T-cell (primary cell): ENCODE measurements around the gene CTDSPL2. TPM values are rescaled to one million over a fixed set of nuclear protein-coding genes. Genes with fewer than 3 reads are reported as not detected.

Experiments
- ATAC-seq, 4 experiments: fragments of 200-7000 bp in 3 of 4; fragments of 150-1000 bp in 1 of 4; cut with Tn5 transposase; replicated peaks in 1 of 4; 1 replicate in 3 of 4; 2 replicates in 1 of 4; pipeline ENCODE4 v1.10.0; 2021; ENCODE audit warnings: moderate library complexity in 3 of 4, mild to moderate bottlenecking in 2 of 4, moderate number of reproducible peaks in 1 of 4
- CTCF ChIA-PET, 2 donors: fragments of 300-600 bp; sonication (Branson Sonifier 250); formaldehyde crosslinking; loops; one replicate each; lab custom pipeline; 2022; ENCODE audit warnings: antibody characterized with exemption in 2 of 2; lab: Charles Lee
- POLR2A ChIA-PET, 2 donors: fragments of 300-600 bp; sonication (Branson Sonifier 250); formaldehyde crosslinking; loops; one replicate each; lab custom pipeline; 2022; ENCODE audit warnings: antibody characterized with exemption in 2 of 2; lab: Charles Lee
- DNase-seq, 35 experiments: peaks; one replicate each; pipeline versions ENCODE4 v3.0.0 to v3.0.0-alpha.2; 2013 to 2023
- H3K27ac ChIP-seq: one replicate; pipeline ENCODE4 v1.5.1; 2013; ENCODE audit warnings: low read length
- H3K27me3 ChIP-seq, 2 experiments: replicated peaks in 1 of 2; 1 replicate in 1 of 2; 2 replicates in 1 of 2; pipeline versions ENCODE4 v1.6.1 to v1.7.0; 2013; ENCODE audit warnings: low read length in 1 of 2, mixed read lengths in 1 of 2; ENCODE audit not compliant: control insufficient read depth in 2 of 2, insufficient read depth in 2 of 2; ENCODE audit errors: extremely low read depth in 1 of 2
- H3K36me3 ChIP-seq, 2 donors: 1 replicate in 1 of 2; 2 replicates in 1 of 2; pipeline versions ENCODE4 v1.6.1 to v1.7.0; 2013; ENCODE audit warnings: low read length in 1 of 2; ENCODE audit not compliant: control insufficient read depth in 2 of 2, insufficient read depth in 1 of 2; ENCODE audit errors: extremely low read depth in 1 of 2
- H3K4me1 ChIP-seq, 2 experiments: 1 replicate in 1 of 2; 2 replicates in 1 of 2; pipeline versions ENCODE4 v1.6.1 to v1.7.0; 2013; ENCODE audit warnings: low read length in 2 of 2, mixed read lengths in 1 of 2; ENCODE audit not compliant: insufficient read depth in 2 of 2, control insufficient read depth in 1 of 2; ENCODE audit errors: extremely low read depth in 1 of 2
- H3K4me3 ChIP-seq, 2 donors: 1 replicate in 1 of 2; 2 replicates in 1 of 2; pipeline versions ENCODE4 v1.5.1 to v1.7.0; 2013; ENCODE audit warnings: mild to moderate bottlenecking in 2 of 2, low read length in 1 of 2, moderate library complexity in 1 of 2; ENCODE audit not compliant: control insufficient read depth in 1 of 2; ENCODE audit errors: extremely low read depth in 1 of 2
- H3K9me3 ChIP-seq: 2 replicates; pipeline ENCODE4 v1.7.0; 2013
- H3K27ac Mint-ChIP-seq, 2 donors: one replicate each; pipeline ENCODE4 v1.8.0; 2020 to 2021; ENCODE audit warnings: mild to moderate bottlenecking in 2 of 2, mixed read lengths in 2 of 2
- H3K27me3 Mint-ChIP-seq, 2 donors: one replicate each; pipeline ENCODE4 v1.8.0; 2021 to 2022; ENCODE audit warnings: mixed read lengths in 2 of 2
- H3K36me3 Mint-ChIP-seq: one replicate; pipeline ENCODE4 v1.8.0; 2021; ENCODE audit warnings: mixed read lengths
- H3K4me1 Mint-ChIP-seq, 3 donors: one replicate each; pipeline ENCODE4 v1.8.0; 2020 to 2022; ENCODE audit warnings: mixed read lengths in 3 of 3, mild to moderate bottlenecking in 1 of 3
- H3K4me3 Mint-ChIP-seq, 3 donors: one replicate each; pipeline ENCODE4 v1.8.0; 2020 to 2022; ENCODE audit warnings: mild to moderate bottlenecking in 3 of 3, mixed read lengths in 3 of 3, moderate library complexity in 3 of 3
- H3K9me3 Mint-ChIP-seq, 3 donors: one replicate each; pipeline ENCODE4 v1.8.0; 2020 to 2022; ENCODE audit warnings: mixed read lengths in 3 of 3
- WGBS: methylation state at CpG from one replicate; pipeline ENCODE4 v1.1.5; 2013; ENCODE audit warnings: missing lambda C conversion rate; ENCODE audit not compliant: insufficient coverage; 5-methylcytosine and 5-hydroxymethylcytosine counted together
- total RNA-seq, 35 experiments: library from RNA in 6 of 35; stranded (reverse) in 6 of 35; fragments of 120-200 nt in 1 of 35; gene quantifications; one replicate each; pipeline versions ENCODE4 v1.2.1 to v1.2.4 and lab custom pipeline; 2013 to 2026

CTDSPL2 gene
- total RNA-seq, 5 donors from 2014 or later (not counting 1 experiment from before 2014, with no cell fraction given): 59.7 to 76.7 (median 71.0) TPM

- Mint-ChIP-seq H3K27ac (no peak overlapping the region), H3K9me3 (no peaks in the 10 kb centered on the region), H3K4me3 (no peak overlapping the region), H3K27me3 (no peaks in the 10 kb centered on the region), H3K4me1 (peaks cover 23 to 28% (median 26%) of the 10 kb centered on the region in 3 donors), H3K36me3 (peaks cover 26% of the 10 kb centered on the region)
- Histone ChIP-seq H3K36me3 (peaks cover 0 to 8% of the 10 kb centered on the region in 2 donors), H3K27me3 (no peaks in the 10 kb centered on the region), H3K27ac (no peak overlapping the region), H3K9me3 (no peaks in the 10 kb centered on the region), H3K4me1 (no peaks in the 10 kb centered on the region), H3K4me3 (no peak overlapping the region)
- ChIA-PET CTCF (interaction anchor here in 1 of 2 donors (0.6 kb wide), 2 partner anchors 19 to 183 kb away, joined by 3 to 12 read pairs; partner anchors contain the start of gene GOLM2), POLR2A (no interaction called here)
- DNase-seq: no peak
- no CpG with 5 or more reads among the region's 2 CpGs for WGBS
- no peak for ATAC-seq
Observed at GRCh38 chr15:44471885-44472455, 44.5 kb downstream of the CTDSPL2 start.

- H3K27ac Mint-ChIP-seq: no peak overlapping the region
- no peak overlapping the region for H3K4me3 Mint-ChIP-seq
- WGBS: no CpG with 5 or more reads among the region's 2 CpGs
- CTCF ChIA-PET: no interaction called here
- no peaks in the 10 kb centered on the region for H3K9me3 Mint-ChIP-seq
- Histone ChIP-seq H3K9me3 (no peaks in the 10 kb centered on the region), H3K36me3 (peaks cover 0 to 4% of the 10 kb centered on the region in 2 donors), H3K4me1 (no peaks in the 10 kb centered on the region), H3K27me3 (no peaks in the 10 kb centered on the region), H3K4me3 (no peak overlapping the region), H3K27ac (no peak overlapping the region)
- no peak for DNase-seq
- H3K36me3 Mint-ChIP-seq: peaks cover 8% of the 10 kb centered on the region
- ATAC-seq: no peak
- peaks cover 30 to 32% (median 31%) of the 10 kb centered on the region in 3 donors for H3K4me1 Mint-ChIP-seq
- POLR2A ChIA-PET: no interaction called here
- H3K27me3 Mint-ChIP-seq: no peaks in the 10 kb centered on the region
Observed at GRCh38 chr15:44479343-44479742, 51.9 kb downstream of the CTDSPL2 start.

GRCh38 chr15:44482090-44482489 lies 54.7 kb downstream of the CTDSPL2 start:
- POLR2A ChIA-PET: interaction anchor here in 1 of 2 donors (0.6 to 0.8 kb wide), 2 partner anchors 55 to 614 kb away, joined by 3 to 6 read pairs; partner anchors contain the start of gene CTDSPL2
- CTCF ChIA-PET: interaction anchor here in 1 of 2 donors (0.6 to 1.2 kb wide), 3 partner anchors 15 to 64 kb away, joined by 3 to 5 read pairs (median 4); no protein-coding TSS in a partner anchor
- no peaks in the 10 kb centered on the region for H3K9me3 ChIP-seq
- peak overlapping the region; percentile 37 for H3K27ac Mint-ChIP-seq
- no peaks in the 10 kb centered on the region for H3K27me3 Mint-ChIP-seq
- H3K27ac ChIP-seq: no peak overlapping the region
- H3K4me3 Mint-ChIP-seq: no peak overlapping the region
- no peaks in the 10 kb centered on the region for H3K9me3 Mint-ChIP-seq
- DNase-seq: no peak
- peaks cover 27 to 34% (median 32%) of the 10 kb centered on the region in 3 donors for H3K4me1 Mint-ChIP-seq
- no peak for ATAC-seq
- H3K27me3 ChIP-seq: no peaks in the 10 kb centered on the region
- H3K36me3 ChIP-seq: peaks cover 0 to 15% of the 10 kb centered on the region in 2 donors
- H3K36me3 Mint-ChIP-seq: peaks cover 13% of the 10 kb centered on the region
- H3K4me1 ChIP-seq: no peaks in the 10 kb centered on the region
- H3K4me3 ChIP-seq: no peak overlapping the region
- WGBS: 94% methylated on average over 2 of the region's 2 CpGs

GRCh38 chr15:44485880-44486279 lies 58.5 kb downstream of the CTDSPL2 start:
- Histone ChIP-seq H3K4me1 (no peaks in the 10 kb centered on the region), H3K4me3 (no peak overlapping the region), H3K27me3 (no peaks in the 10 kb centered on the region), H3K27ac (no peak overlapping the region), H3K9me3 (no peaks in the 10 kb centered on the region), H3K36me3 (peaks cover 2 to 26% of the 10 kb centered on the region in 2 donors)
- 90% methylated on average over 2 of the region's 3 CpGs for WGBS
- H3K27me3 Mint-ChIP-seq: no peaks in the 10 kb centered on the region
- no peaks in the 10 kb centered on the region for H3K9me3 Mint-ChIP-seq
- ChIA-PET POLR2A (no interaction called here), CTCF (interaction anchor here in 1 of 2 donors (0.5 kb wide), 1 partner anchor 92 kb away, joined by 4 read pairs; no protein-coding TSS in a partner anchor)
- H3K27ac Mint-ChIP-seq: peak overlapping the region in 1 of 2 donors; percentile 28
- H3K4me3 Mint-ChIP-seq: no peak overlapping the region
- H3K4me1 Mint-ChIP-seq: peaks cover 28 to 30% (median 29%) of the 10 kb centered on the region in 3 donors
- H3K36me3 Mint-ChIP-seq: peaks cover 41% of the 10 kb centered on the region
- ATAC-seq: no peak
- DNase-seq: no peak

GRCh38 chr15:44489464-44489863 lies 62.0 kb downstream of the CTDSPL2 start:
- Histone ChIP-seq H3K36me3 (peaks cover 2 to 45% of the 10 kb centered on the region in 2 donors), H3K4me3 (no peak overlapping the region), H3K27me3 (no peaks in the 10 kb centered on the region), H3K27ac (no peak overlapping the region), H3K4me1 (no peaks in the 10 kb centered on the region), H3K9me3 (no peaks in the 10 kb centered on the region)
- ChIA-PET CTCF (interaction anchor here in 1 of 2 donors (1.1 kb wide), 1 partner anchor 59 kb away, joined by 3 read pairs; no protein-coding TSS in a partner anchor), POLR2A (interaction anchor here in 1 of 2 donors (0.5 to 0.6 kb wide), 2 partner anchors 37 to 201 kb away, joined by 3 to 5 read pairs; no protein-coding TSS in a partner anchor)
- Mint-ChIP-seq H3K4me3 (no peak overlapping the region), H3K9me3 (no peaks in the 10 kb centered on the region), H3K36me3 (peaks cover 55% of the 10 kb centered on the region), H3K27me3 (no peaks in the 10 kb centered on the region), H3K4me1 (peaks cover 20 to 21% (median 20%) of the 10 kb centered on the region in 3 donors), H3K27ac (peak overlapping the region; percentile 42 to 70)
- peak in 3 of 4 experiments; percentile 66 to 79 (median 74) for ATAC-seq
- WGBS: 88% methylated on average over 1 of the region's 1 CpG
- DNase-seq: no peak

- H3K27me3 ChIP-seq: no peaks in the 10 kb centered on the region
- ChIA-PET POLR2A (no interaction called here), CTCF (interaction anchor here in 1 of 2 donors (0.6 kb wide), 2 partner anchors 18 to 160 kb away, joined by 3 read pairs; no protein-coding TSS in a partner anchor)
- Mint-ChIP-seq H3K36me3 (peaks cover 51% of the 10 kb centered on the region), H3K4me3 (no peak overlapping the region), H3K27me3 (no peaks in the 10 kb centered on the region), H3K27ac (peak overlapping the region in 1 of 2 donors; percentile 45), H3K4me1 (peaks cover 19 to 21% (median 20%) of the 10 kb centered on the region in 3 donors), H3K9me3 (no peaks in the 10 kb centered on the region)
- H3K4me1 ChIP-seq: no peaks in the 10 kb centered on the region
- ATAC-seq (no peak), DNase-seq (no peak)
- no CpG with 5 or more reads among the region's 3 CpGs for WGBS
- H3K27ac ChIP-seq: no peak overlapping the region
- H3K36me3 ChIP-seq: peaks cover 2 to 43% of the 10 kb centered on the region in 2 donors
- H3K4me3 ChIP-seq: no peak overlapping the region
- H3K9me3 ChIP-seq: no peaks in the 10 kb centered on the region
Observed at GRCh38 chr15:44490622-44491021, 63.2 kb downstream of the CTDSPL2 start.
